HepG2 (cell line): ENCODE results near the gene PTPN2. TPM values are rescaled to one million over a fixed set of nuclear protein-coding genes. Genes with fewer than 3 reads are reported as not detected.

Experiments used
- ATAD3A ChIP-seq: sonication (generic); formaldehyde crosslinking; IDR thresholded peaks from 2 replicates; pipeline ENCODE4 v1.4.0; 2020; ENCODE audit warnings: missing genetic modification reagents
- GABPB1 ChIP-seq: IDR thresholded peaks from 2 replicates; pipeline ENCODE4 v1.6.1; 2016; ENCODE audit warnings: mild to moderate bottlenecking, missing genetic modification reagents, moderate library complexity, missing compliant biosample characterization
- HNF4A ChIP-seq: sonication (generic); formaldehyde crosslinking; IDR thresholded peaks from 2 replicates; pipeline ENCODE4 v1.4.0; 2020; ENCODE audit warnings: missing genetic modification reagents
- HOXA7 ChIP-seq: sonication (generic); formaldehyde crosslinking; IDR thresholded peaks from 2 replicates; pipeline ENCODE4 v1.8.1; 2022; ENCODE audit warnings: mild to moderate bottlenecking, missing genetic modification reagents, moderate library complexity
- KAT8 ChIP-seq: IDR thresholded peaks from 2 replicates; pipeline ENCODE4 v1.6.1; 2016; ENCODE audit warnings: missing genetic modification reagents, missing compliant biosample characterization
- KDM5A ChIP-seq: fragments of 200-600 bp; sonication (generic); IDR thresholded peaks from 2 replicates; pipeline ENCODE4 v1.7.0; 2018; ENCODE audit warnings: antibody characterized with exemption, mild to moderate bottlenecking, low read length, borderline replicate concordance
- MEF2D ChIP-seq: sonication (generic); formaldehyde crosslinking; IDR thresholded peaks from 2 replicates; pipeline ENCODE4 v1.5.1; 2020; ENCODE audit warnings: mild to moderate bottlenecking, missing genetic modification reagents
- MTA3 ChIP-seq: sonication (generic); formaldehyde crosslinking; IDR thresholded peaks from 2 replicates; pipeline ENCODE4 v1.4.0; 2020; ENCODE audit warnings: missing genetic modification reagents
- NFIC ChIP-seq: IDR thresholded peaks from 2 replicates; pipeline ENCODE4 v1.6.1; 2012; ENCODE audit warnings: mild to moderate bottlenecking, low read length, inconsistent platforms
- NKX3-1 ChIP-seq: sonication (generic); formaldehyde crosslinking; IDR thresholded peaks from 2 replicates; pipeline ENCODE4 v1.5.0; 2020; ENCODE audit warnings: missing genetic modification reagents
- PTBP1 ChIP-seq: fragments of 200-400 bp; formaldehyde crosslinking; IDR thresholded peaks from 2 replicates; pipeline ENCODE4 v1.6.1; 2018; ENCODE audit warnings: low read length, low read depth; ENCODE audit not compliant: poor library complexity, severe bottlenecking
- RORA ChIP-seq: sonication (generic); formaldehyde crosslinking; IDR thresholded peaks from 2 replicates; pipeline ENCODE4 v1.5.0; 2020; ENCODE audit warnings: mild to moderate bottlenecking, missing genetic modification reagents, moderate library complexity
- SPEN ChIP-seq: sonication (generic); formaldehyde crosslinking; IDR thresholded peaks from 2 replicates; pipeline ENCODE4 v1.5.1; 2020; ENCODE audit warnings: low read depth, mild to moderate bottlenecking, missing genetic modification reagents
- SRF ChIP-seq: IDR thresholded peaks from 2 replicates; pipeline ENCODE4 v1.6.1; 2011; ENCODE audit warnings: mild to moderate bottlenecking, low read depth, low read length, moderate library complexity
- TEAD3 ChIP-seq: optimal IDR thresholded peaks from 2 replicates; pipeline ENCODE3; 2016; ENCODE audit warnings: borderline replicate concordance
- THYN1 ChIP-seq: sonication (generic); formaldehyde crosslinking; IDR thresholded peaks from 2 replicates; pipeline ENCODE4 v1.8.1; 2023; ENCODE audit warnings: low read depth, mild to moderate bottlenecking, moderate library complexity, missing genetic modification reagents, borderline replicate concordance
- ZNF501 ChIP-seq: sonication (generic); formaldehyde crosslinking; IDR thresholded peaks from 2 replicates; pipeline ENCODE4 v1.5.1; 2020; ENCODE audit warnings: mild to moderate bottlenecking, moderate library complexity, missing genetic modification reagents
- ZNF720 ChIP-seq: sonication (generic); formaldehyde crosslinking; IDR thresholded peaks from 2 replicates; pipeline ENCODE4 v1.4.0; 2020; ENCODE audit warnings: missing genetic modification reagents
- ZNF780A ChIP-seq: sonication (generic); formaldehyde crosslinking; IDR thresholded peaks from 2 replicates; pipeline ENCODE4 v1.8.0; 2022; ENCODE audit warnings: mild to moderate bottlenecking, missing genetic modification reagents, moderate library complexity
- ZNF883 ChIP-seq: sonication (generic); formaldehyde crosslinking; IDR thresholded peaks from 2 replicates; pipeline ENCODE4 v1.5.1; 2020; ENCODE audit warnings: mild to moderate bottlenecking, missing genetic modification reagents; ENCODE audit errors: not compliant biosample characterization
- polyA plus RNA-seq, 8 experiments: library from polyadenylated mRNA; depleted of rRNA in 3 of 8; stranded (reverse) in 7 of 8; unstranded in 1 of 8; fragments of >200 nt; fragmentation: Illumina TruSeq in 4 of 8; extraction: Trizol in 4 of 8; gene quantifications; 2 replicates each; pipeline versions ENCODE4 v1.2.1 to v1.2.3, GENCODE V29; 2011 to 2016; ENCODE audit warnings: low read depth in 4 of 8, missing spikeins in 1 of 8, mixed read lengths in 1 of 8; ENCODE audit not compliant: insufficient read depth in 1 of 8
- total RNA-seq, 5 experiments: library from RNA; depleted of rRNA; stranded (reverse); fragments of >200 nt; fragmentation: Illumina TruSeq; extraction: Trizol; gene quantifications; 2 replicates each; pipeline ENCODE4 v1.2.3, GENCODE V29; 2016; ENCODE audit warnings: low read depth in 1 of 5
- TF ChIP-seq, protein P1 (sequence below): sonication (generic); formaldehyde crosslinking; conservative IDR thresholded peaks from 2 replicates; pipeline ENCODE4 v1.4.0; 2020; ENCODE audit warnings: mild to moderate bottlenecking, missing genetic modification reagents, moderate library complexity
- TF ChIP-seq, protein P2 (sequence below): sonication (generic); formaldehyde crosslinking; IDR thresholded peaks from 2 replicates; pipeline ENCODE4 v1.5.0; 2020; ENCODE audit warnings: missing genetic modification reagents, mild to moderate bottlenecking, borderline replicate concordance
- TF ChIP-seq, protein P3 (sequence below): sonication (generic); formaldehyde crosslinking; IDR thresholded peaks from 2 replicates; pipeline ENCODE4 v1.4.0; 2020; ENCODE audit warnings: missing genetic modification reagents, borderline replicate concordance

The PTPN2 gene
- total and polyA plus RNA-seq, 2 of the 13 experiments (the other 11 are each of a cell fraction or from before 2014, with no cell fraction given), result 24.9 to 41.5 TPM

DNA sequence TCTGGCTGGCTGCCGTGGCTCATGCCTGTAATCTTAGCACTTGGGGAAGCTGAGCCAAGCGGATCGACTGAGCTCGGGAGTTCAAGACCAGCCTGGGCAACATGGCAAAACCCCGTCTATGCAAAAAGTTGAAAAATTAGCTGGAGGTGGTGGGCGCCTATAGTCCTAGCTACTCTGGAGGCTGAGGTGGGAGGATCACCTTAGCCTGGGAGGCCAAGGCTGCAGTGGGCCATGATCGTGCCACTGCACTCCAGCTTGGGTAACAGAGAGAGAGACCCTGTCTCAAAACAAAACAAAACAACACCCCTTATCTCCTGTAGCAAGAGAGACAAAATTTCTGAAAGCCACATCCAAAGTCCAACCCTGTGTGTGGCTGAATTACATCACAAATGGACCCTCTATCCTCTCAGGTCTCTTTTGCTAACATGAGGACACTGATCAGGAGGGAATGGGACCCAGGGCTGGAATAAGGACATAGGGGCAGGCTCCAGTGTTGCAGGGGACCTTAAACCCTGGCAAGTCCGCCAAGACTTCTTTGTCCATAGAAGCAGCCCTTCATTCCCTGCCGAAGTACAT, 116.4 kb downstream of the PTPN2 start (continued):
- TF ChIP-seq RORA (CRISPR knock-in tag) (no peak), KAT8 (0 out of 2 replicates have a peak, but pooled peaks have one; percentile 22), MEF2D (CRISPR knock-in tag) (peak; percentile 48; the same call in 1 of the 2 replicates), ZNF720 (CRISPR knock-in tag) (no peak), HOXA7 (no peak), THYN1 (CRISPR knock-in tag) (no peak), TEAD3 (CRISPR knock-in tag) (no peak), NKX3-1 (CRISPR knock-in tag) (no peak), SRF (no peak), ZNF883 (CRISPR knock-in tag) (no peak), HNF4A (peak; percentile 88), ZNF780A (no peak), GABPB1 (peak; percentile 6; the same call in 1 of the 2 replicates), NFIC (no peak), ATAD3A (CRISPR knock-in tag) (no peak), MTA3 (CRISPR knock-in tag) (no peak), SPEN (CRISPR knock-in tag) (no peak), KDM5A (no peak), PTBP1 (no peak), ZNF501 (CRISPR knock-in tag) (no peak)
- TF ChIP-seq, protein P1, sequence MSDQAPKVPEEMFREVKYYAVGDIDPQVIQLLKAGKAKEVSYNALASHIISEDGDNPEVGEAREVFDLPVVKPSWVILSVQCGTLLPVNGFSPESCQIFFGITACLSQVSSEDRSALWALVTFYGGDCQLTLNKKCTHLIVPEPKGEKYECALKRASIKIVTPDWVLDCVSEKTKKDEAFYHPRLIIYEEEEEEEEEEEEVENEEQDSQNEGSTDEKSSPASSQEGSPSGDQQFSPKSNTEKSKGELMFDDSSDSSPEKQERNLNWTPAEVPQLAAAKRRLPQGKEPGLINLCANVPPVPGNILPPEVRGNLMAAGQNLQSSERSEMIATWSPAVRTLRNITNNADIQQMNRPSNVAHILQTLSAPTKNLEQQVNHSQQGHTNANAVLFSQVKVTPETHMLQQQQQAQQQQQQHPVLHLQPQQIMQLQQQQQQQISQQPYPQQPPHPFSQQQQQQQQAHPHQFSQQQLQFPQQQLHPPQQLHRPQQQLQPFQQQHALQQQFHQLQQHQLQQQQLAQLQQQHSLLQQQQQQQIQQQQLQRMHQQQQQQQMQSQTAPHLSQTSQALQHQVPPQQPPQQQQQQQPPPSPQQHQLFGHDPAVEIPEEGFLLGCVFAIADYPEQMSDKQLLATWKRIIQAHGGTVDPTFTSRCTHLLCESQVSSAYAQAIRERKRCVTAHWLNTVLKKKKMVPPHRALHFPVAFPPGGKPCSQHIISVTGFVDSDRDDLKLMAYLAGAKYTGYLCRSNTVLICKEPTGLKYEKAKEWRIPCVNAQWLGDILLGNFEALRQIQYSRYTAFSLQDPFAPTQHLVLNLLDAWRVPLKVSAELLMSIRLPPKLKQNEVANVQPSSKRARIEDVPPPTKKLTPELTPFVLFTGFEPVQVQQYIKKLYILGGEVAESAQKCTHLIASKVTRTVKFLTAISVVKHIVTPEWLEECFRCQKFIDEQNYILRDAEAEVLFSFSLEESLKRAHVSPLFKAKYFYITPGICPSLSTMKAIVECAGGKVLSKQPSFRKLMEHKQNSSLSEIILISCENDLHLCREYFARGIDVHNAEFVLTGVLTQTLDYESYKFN, result peak; percentile 56
- TF ChIP-seq, protein P2, sequence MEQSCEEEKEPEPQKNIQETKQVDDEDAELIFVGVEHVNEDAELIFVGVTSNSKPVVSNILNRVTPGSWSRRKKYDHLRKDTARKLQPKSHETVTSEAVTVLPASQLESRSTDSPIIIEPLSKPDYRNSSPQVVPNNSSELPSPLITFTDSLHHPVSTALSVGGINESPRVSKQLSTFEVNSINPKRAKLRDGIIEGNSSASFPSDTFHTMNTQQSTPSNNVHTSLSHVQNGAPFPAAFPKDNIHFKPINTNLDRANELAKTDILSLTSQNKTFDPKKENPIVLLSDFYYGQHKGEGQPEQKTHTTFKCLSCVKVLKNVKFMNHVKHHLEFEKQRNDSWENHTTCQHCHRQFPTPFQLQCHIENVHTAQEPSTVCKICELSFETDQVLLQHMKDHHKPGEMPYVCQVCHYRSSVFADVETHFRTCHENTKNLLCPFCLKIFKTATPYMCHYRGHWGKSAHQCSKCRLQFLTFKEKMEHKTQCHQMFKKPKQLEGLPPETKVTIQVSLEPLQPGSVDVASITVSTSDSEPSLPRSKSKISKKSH (CRISPR knock-in tag), result no peak
- TF ChIP-seq, protein P3, sequence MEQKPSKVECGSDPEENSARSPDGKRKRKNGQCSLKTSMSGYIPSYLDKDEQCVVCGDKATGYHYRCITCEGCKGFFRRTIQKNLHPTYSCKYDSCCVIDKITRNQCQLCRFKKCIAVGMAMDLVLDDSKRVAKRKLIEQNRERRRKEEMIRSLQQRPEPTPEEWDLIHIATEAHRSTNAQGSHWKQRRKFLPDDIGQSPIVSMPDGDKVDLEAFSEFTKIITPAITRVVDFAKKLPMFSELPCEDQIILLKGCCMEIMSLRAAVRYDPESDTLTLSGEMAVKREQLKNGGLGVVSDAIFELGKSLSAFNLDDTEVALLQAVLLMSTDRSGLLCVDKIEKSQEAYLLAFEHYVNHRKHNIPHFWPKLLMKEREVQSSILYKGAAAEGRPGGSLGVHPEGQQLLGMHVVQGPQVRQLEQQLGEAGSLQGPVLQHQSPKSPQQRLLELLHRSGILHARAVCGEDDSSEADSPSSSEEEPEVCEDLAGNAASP, result 0 out of 2 replicates have a peak, but pooled peaks have one; percentile 11
